ENCODE data around the gene KIF5C.

GRCh38 chr2:148968776-148969319 is 93.8 kb downstream of the KIF5C start:
- TF ChIP-seq, protein P1, sequence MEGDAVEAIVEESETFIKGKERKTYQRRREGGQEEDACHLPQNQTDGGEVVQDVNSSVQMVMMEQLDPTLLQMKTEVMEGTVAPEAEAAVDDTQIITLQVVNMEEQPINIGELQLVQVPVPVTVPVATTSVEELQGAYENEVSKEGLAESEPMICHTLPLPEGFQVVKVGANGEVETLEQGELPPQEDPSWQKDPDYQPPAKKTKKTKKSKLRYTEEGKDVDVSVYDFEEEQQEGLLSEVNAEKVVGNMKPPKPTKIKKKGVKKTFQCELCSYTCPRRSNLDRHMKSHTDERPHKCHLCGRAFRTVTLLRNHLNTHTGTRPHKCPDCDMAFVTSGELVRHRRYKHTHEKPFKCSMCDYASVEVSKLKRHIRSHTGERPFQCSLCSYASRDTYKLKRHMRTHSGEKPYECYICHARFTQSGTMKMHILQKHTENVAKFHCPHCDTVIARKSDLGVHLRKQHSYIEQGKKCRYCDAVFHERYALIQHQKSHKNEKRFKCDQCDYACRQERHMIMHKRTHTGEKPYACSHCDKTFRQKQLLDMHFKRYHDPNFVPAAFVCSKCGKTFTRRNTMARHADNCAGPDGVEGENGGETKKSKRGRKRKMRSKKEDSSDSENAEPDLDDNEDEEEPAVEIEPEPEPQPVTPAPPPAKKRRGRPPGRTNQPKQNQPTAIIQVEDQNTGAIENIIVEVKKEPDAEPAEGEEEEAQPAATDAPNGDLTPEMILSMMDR (IDR thresholded peaks at IDR 0.05; ENCODE audit: low read length): no peak
- TF ChIP-seq EZH2 (IDR thresholded peaks at IDR 0.05; ENCODE audit: borderline replicate concordance, low read length): no peak

Measured in OCI-LY1 (cell line).